HG03175 (cell line): Measurements from ENCODE around the gene CHD8.
"Not testable (repeated sequence)": the region's sequence is repeated elsewhere in the genome, so short reads cannot be mapped to it uniquely, and the experiment has no call there.

Source experiments
- ATAC-seq: cut with Tn5 transposase; IDR thresholded peaks from one replicate; pipeline ENCODE4 v1.9.1; 2021; ENCODE audit warnings: mild to moderate bottlenecking, moderate library complexity; ENCODE audit not compliant: unreplicated experiment

The CHD8 gene

GRCh38 chr14:21373980-21374379, 81.9 kb downstream of the CHD8 start:
- ATAC-seq: no peak

- ATAC-seq: not testable (repeated sequence)
Observed at GRCh38 chr14:21372814-21373213, 83.1 kb downstream of the CHD8 start.

GRCh38 chr14:21369949-21370679, 85.8 kb downstream of the CHD8 start:
- ATAC-seq: no peak

- ATAC-seq: no peak
Observed at GRCh38 chr14:21367582-21368144, 88.3 kb downstream of the CHD8 start.

- ATAC-seq: no peak
Observed at GRCh38 chr14:21356511-21356910, 99.4 kb downstream of the CHD8 start.

GRCh38 chr14:21352587-21352986, 103.3 kb downstream of the CHD8 start:
- peak; percentile 85 for ATAC-seq

- no peak for ATAC-seq
Observed at GRCh38 chr14:21350539-21350938, 105.4 kb downstream of the CHD8 start.

- no peak for ATAC-seq
Observed at GRCh38 chr14:21347201-21347600, 108.7 kb downstream of the CHD8 start.

- ATAC-seq: no peak
Observed at GRCh38 chr14:21346532-21347135, 109.3 kb downstream of the CHD8 start.

GRCh38 chr14:21343035-21343794, 112.7 kb downstream of the CHD8 start:
- ATAC-seq: no peak
